Fibroblast of lung (primary cell): ENCODE results near the gene NKD1.

Source experiments
- CTCF ChIP-seq, 2 donors: IDR thresholded peaks in 1 of 2; conservative IDR thresholded peaks in 1 of 2; 1 replicate in 1 of 2; 2 replicates in 1 of 2; pipeline ENCODE4 v1.5.1; 2011 to 2012; ENCODE audit warnings: low read length in 2 of 2, control low read depth in 1 of 2, inconsistent platforms in 1 of 2, low read depth in 1 of 2, mild to moderate bottlenecking in 1 of 2
- EZH2 ChIP-seq: IDR thresholded peaks from 2 replicates; pipeline ENCODE4 v1.5.1; 2012; ENCODE audit warnings: low read length, control low read depth, mild to moderate bottlenecking; ENCODE audit errors: missing control alignments

- TF ChIP-seq CTCF (conservative IDR thresholded peaks at IDR 0.05 in 1 of 2, IDR thresholded peaks at IDR 0.05 in 1 of 2; ENCODE audit: low read depth in 1 of 2, low read length in 2 of 2): no peak
- TF ChIP-seq EZH2: no peak
These were observed 67.7 kb downstream of the NKD1 start for GRCh38 chr16:50615891-50616290.
